ENCODE measurements around the gene IPO8.

IPO8 gene

GRCh38 chr12:30694412-30695198, 1.1 kb downstream of the IPO8 start:
- Histone ChIP-seq H4K20me1 (ENCODE audit: insufficient read depth, low read length, poor library complexity, severe bottlenecking) (peaks cover 33% of the 10 kb centered on the region), H3K9me2 (replicated peaks; ENCODE audit: low read depth, low read length) (no peaks in the 10 kb centered on the region), H3K27me3 (ENCODE audit: insufficient read depth, low read length, poor library complexity, severe bottlenecking) (no peaks in the 10 kb centered on the region), H2AFZ (ENCODE audit: low read length) (peak overlapping the region; percentile 96), H3K79me2 (ENCODE audit: insufficient read depth, low read length) (peaks cover 59% of the 10 kb centered on the region), H3K4me1 (ENCODE audit: insufficient read depth, low read length, poor library complexity, severe bottlenecking) (peaks cover 48% of the 10 kb centered on the region), H3K36me3 (ENCODE audit: insufficient read depth, low read length) (no peaks in the 10 kb centered on the region), H3K9ac (ENCODE audit: low read depth, low read length, poor library complexity, severe bottlenecking) (peak overlapping the region; percentile 90), H3K4me2 (ENCODE audit: low read depth, low read length, poor library complexity, severe bottlenecking) (peak overlapping the region; percentile 91), H3K4me3 (ENCODE audit: low read length, poor library complexity, severe bottlenecking) (peak overlapping the region; percentile 84), H3K9me3 (ENCODE audit: insufficient read depth, low read depth, low read length) (no peaks in the 10 kb centered on the region), H3F3A (ENCODE audit: low read depth) (no peaks in the 10 kb centered on the region)
- TF ChIP-seq, protein P1, sequence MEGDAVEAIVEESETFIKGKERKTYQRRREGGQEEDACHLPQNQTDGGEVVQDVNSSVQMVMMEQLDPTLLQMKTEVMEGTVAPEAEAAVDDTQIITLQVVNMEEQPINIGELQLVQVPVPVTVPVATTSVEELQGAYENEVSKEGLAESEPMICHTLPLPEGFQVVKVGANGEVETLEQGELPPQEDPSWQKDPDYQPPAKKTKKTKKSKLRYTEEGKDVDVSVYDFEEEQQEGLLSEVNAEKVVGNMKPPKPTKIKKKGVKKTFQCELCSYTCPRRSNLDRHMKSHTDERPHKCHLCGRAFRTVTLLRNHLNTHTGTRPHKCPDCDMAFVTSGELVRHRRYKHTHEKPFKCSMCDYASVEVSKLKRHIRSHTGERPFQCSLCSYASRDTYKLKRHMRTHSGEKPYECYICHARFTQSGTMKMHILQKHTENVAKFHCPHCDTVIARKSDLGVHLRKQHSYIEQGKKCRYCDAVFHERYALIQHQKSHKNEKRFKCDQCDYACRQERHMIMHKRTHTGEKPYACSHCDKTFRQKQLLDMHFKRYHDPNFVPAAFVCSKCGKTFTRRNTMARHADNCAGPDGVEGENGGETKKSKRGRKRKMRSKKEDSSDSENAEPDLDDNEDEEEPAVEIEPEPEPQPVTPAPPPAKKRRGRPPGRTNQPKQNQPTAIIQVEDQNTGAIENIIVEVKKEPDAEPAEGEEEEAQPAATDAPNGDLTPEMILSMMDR (conservative IDR thresholded peaks at IDR 0.05; ENCODE audit: low read length) = no peak
- no peak for TF ChIP-seq EZH2phosphoT487 (IDR thresholded peaks at IDR 0.05; ENCODE audit: borderline replicate concordance)

DNA sequence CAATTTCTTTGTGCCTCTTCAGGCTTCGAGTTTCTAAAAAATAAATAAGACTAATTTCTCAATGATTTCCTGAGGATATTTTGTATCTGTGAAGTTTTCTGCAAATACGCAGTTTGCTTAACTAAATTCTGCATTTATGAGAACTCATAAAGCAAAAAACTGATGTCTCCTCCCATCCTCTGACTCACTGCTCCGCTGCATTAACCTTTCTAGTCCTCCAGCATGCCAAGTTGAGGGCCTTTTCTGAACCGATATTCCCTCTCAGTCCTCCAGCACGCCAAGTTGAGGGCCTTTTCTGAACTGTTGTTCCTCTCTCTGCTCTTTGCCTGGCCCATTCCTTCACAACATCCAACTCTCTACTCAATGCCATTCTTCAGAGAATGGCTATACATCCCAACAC, 3.2 kb downstream of the IPO8 start:
- Histone ChIP-seq H3K9me3 (ENCODE audit: insufficient read depth, low read depth, low read length) (no peaks in the 10 kb centered on the region), H3K9me2 (replicated peaks; ENCODE audit: low read depth, low read length) (no peaks in the 10 kb centered on the region), H3K4me3 (ENCODE audit: low read length, poor library complexity, severe bottlenecking) (peak overlapping the region; percentile 84), H2AFZ (ENCODE audit: low read length) (no peak overlapping the region), H3K9ac (ENCODE audit: low read depth, low read length, poor library complexity, severe bottlenecking) (peak overlapping the region; percentile 35), H3K4me1 (ENCODE audit: insufficient read depth, low read length, poor library complexity, severe bottlenecking) (peaks cover 68% of the 10 kb centered on the region), H4K20me1 (ENCODE audit: insufficient read depth, low read length, poor library complexity, severe bottlenecking) (peaks cover 34% of the 10 kb centered on the region), H3K36me3 (ENCODE audit: insufficient read depth, low read length) (no peaks in the 10 kb centered on the region), H3K79me2 (ENCODE audit: insufficient read depth, low read length) (peaks cover 78% of the 10 kb centered on the region), H3K4me2 (ENCODE audit: low read depth, low read length, poor library complexity, severe bottlenecking) (peak overlapping the region; percentile 91), H3K27me3 (ENCODE audit: insufficient read depth, low read length, poor library complexity, severe bottlenecking) (no peaks in the 10 kb centered on the region), H3F3A (ENCODE audit: low read depth) (no peaks in the 10 kb centered on the region)
- TF ChIP-seq, protein P1 (conservative IDR thresholded peaks at IDR 0.05; ENCODE audit: low read length) = no peak
- TF ChIP-seq EZH2phosphoT487 (IDR thresholded peaks at IDR 0.05; ENCODE audit: borderline replicate concordance) = no peak

- H3F3A ChIP-seq (ENCODE audit: low read depth) = no peaks in the 10 kb centered on the region
- TF ChIP-seq, protein P1 (conservative IDR thresholded peaks at IDR 0.05; ENCODE audit: low read length) = no peak
- TF ChIP-seq EZH2phosphoT487 (IDR thresholded peaks at IDR 0.05; ENCODE audit: borderline replicate concordance) = no peak
- no peaks in the 10 kb centered on the region for H3K9me3 ChIP-seq (ENCODE audit: insufficient read depth, low read depth, low read length)
- no peak overlapping the region for H2AFZ ChIP-seq (ENCODE audit: low read length)
- peak overlapping the region; percentile 84 for H3K4me3 ChIP-seq (ENCODE audit: low read length, poor library complexity, severe bottlenecking)
- H3K36me3 ChIP-seq (ENCODE audit: insufficient read depth, low read length) = no peaks in the 10 kb centered on the region
- H3K9me2 ChIP-seq (replicated peaks; ENCODE audit: low read depth, low read length) = no peaks in the 10 kb centered on the region
- H3K4me1 ChIP-seq (ENCODE audit: insufficient read depth, low read length, poor library complexity, severe bottlenecking) = peaks cover 71% of the 10 kb centered on the region
- H3K79me2 ChIP-seq (ENCODE audit: insufficient read depth, low read length) = peaks cover 81% of the 10 kb centered on the region
- no peaks in the 10 kb centered on the region for H3K27me3 ChIP-seq (ENCODE audit: insufficient read depth, low read length, poor library complexity, severe bottlenecking)
- peak overlapping the region; percentile 91 for H3K4me2 ChIP-seq (ENCODE audit: low read depth, low read length, poor library complexity, severe bottlenecking)
- no peak overlapping the region for H3K9ac ChIP-seq (ENCODE audit: low read depth, low read length, poor library complexity, severe bottlenecking)
- peaks cover 34% of the 10 kb centered on the region for H4K20me1 ChIP-seq (ENCODE audit: insufficient read depth, low read length, poor library complexity, severe bottlenecking)
These were observed 4.4 kb downstream of the IPO8 start for GRCh38 chr12:30691122-30691879.
